Astrocyte of the spinal cord (primary cell): ENCODE results near the gene OR6K2.
"Not testable (repeated sequence)": the region's sequence is repeated elsewhere in the genome, so short reads cannot be mapped to it uniquely, and the experiment has no call there.

ENCODE experiments used
- DNase-seq: peaks from one replicate; pipeline ENCODE4 v3.0.0; 2011; ENCODE audit warnings: low read depth, low spot score
- H3K4me3 ChIP-seq: 2 replicates; pipeline ENCODE4 v1.5.1; 2011; ENCODE audit warnings: low read depth, mild to moderate bottlenecking, low read length, moderate library complexity
- CTCF ChIP-seq: IDR thresholded peaks from 2 replicates; pipeline ENCODE4 v1.5.1; 2012; ENCODE audit warnings: low read depth, mild to moderate bottlenecking, low read length, inconsistent platforms
- in situ Hi-C: cut with HindIII; loops from 2 replicates; pipeline ENCODE4 v1.10.0; 2017; ENCODE audit warnings: low sequenced_read_pairs

OR6K2 gene

GRCh38 chr1:158706096-158706495 is 5.6 kb upstream of the OR6K2 start:
- no peak for TF ChIP-seq CTCF
- no peak for DNase-seq
- in situ Hi-C loops, result no loop called here
- no peak overlapping the region for H3K4me3 ChIP-seq

DNA sequence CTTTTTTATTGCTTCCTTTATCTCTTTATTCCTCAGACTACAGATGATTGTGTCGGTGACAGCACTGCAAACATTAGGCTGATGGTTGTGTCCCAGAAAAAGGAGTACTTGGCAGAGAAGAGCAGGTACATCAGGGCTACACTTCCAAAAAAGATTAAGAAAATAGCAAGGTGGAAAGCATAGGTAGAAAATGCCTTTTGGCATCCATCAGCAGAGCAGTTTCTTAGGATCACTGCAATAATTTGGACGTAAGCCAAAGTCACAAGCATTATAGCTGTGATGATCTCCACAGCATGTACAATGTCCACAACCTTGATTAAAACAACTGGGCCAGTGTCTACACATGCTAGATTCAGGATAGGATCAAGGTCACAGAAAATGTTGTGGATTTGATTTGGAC is 5.9 kb downstream of the OR6K2 start:
- no peak for DNase-seq
- H3K4me3 ChIP-seq, result no peak overlapping the region
- in situ Hi-C loops, result no loop called here
- TF ChIP-seq CTCF, result no peak

- no peak for DNase-seq
- no peak for TF ChIP-seq CTCF
- no peak overlapping the region for H3K4me3 ChIP-seq
- in situ Hi-C loops, result no loop called here
Measured at GRCh38 chr1:158692356-158692755, 8.1 kb downstream of the OR6K2 start.

DNA sequence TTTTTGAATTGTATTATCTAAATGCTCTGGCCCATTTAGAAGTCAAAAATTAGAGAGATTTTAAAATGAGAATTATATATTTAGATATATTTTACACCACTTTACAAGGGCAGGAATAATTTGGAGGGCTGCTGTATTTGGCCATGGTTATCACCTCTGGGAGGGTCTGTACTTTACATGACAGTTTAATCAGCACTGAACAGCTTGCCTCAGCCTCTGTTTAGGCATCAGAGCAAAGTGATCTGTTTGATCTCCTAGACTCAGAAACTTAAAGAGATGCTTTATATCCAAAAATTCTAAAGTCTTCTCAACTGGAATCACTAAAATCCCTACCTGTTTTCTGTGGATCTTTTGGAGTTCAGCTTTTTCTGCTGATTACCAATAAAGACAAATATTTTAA is 8.5 kb downstream of the OR6K2 start:
- no peak overlapping the region for H3K4me3 ChIP-seq
- in situ Hi-C loops, result no loop called here
- no peak for TF ChIP-seq CTCF
- DNase-seq, result no peak

- in situ Hi-C loops, DNase-seq, H3K4me3 ChIP-seq: not testable (repeated sequence)
Measured at GRCh38 chr1:158691149-158691548, 9.3 kb downstream of the OR6K2 start.

DNA sequence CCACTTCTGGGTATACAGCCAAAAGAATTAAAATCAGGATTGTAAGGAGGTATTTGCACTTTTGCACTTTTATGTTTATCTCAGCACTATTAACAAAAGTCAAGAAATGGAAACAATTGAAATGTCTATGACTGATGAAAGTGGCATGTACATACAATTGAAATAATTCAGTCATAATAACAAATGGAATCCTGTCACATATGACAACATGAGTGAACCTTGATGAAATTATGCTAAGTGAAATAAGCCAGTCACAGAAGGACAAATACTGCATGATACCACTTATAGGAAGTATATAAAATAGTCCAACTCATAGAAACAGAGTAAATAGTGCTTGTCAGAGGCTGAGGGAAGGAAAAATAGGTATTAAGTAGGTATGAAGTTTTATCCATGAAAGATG is 10.6 kb downstream of the OR6K2 start:
- TF ChIP-seq CTCF, result no peak
- DNase-seq, result no peak
- in situ Hi-C loops, result no loop called here
- H3K4me3 ChIP-seq, result no peak overlapping the region

- H3K4me3 ChIP-seq, result no peak overlapping the region
- no peak for DNase-seq
- in situ Hi-C loops, result no loop called here
- TF ChIP-seq CTCF, result no peak
Measured at GRCh38 chr1:158689110-158689509, 11.3 kb downstream of the OR6K2 start.

- DNase-seq, H3K4me3 ChIP-seq, in situ Hi-C loops: not testable (repeated sequence)
Measured at GRCh38 chr1:158688343-158688742, 12.1 kb downstream of the OR6K2 start.
